ENCODE data around the gene KLHL6.

- TF ChIP-seq EP300 (IDR thresholded peaks at IDR 0.05) (no peak), POLR2A (IDR thresholded peaks at IDR 0.05) (no peak)
- TF ChIP-seq, protein P1, sequence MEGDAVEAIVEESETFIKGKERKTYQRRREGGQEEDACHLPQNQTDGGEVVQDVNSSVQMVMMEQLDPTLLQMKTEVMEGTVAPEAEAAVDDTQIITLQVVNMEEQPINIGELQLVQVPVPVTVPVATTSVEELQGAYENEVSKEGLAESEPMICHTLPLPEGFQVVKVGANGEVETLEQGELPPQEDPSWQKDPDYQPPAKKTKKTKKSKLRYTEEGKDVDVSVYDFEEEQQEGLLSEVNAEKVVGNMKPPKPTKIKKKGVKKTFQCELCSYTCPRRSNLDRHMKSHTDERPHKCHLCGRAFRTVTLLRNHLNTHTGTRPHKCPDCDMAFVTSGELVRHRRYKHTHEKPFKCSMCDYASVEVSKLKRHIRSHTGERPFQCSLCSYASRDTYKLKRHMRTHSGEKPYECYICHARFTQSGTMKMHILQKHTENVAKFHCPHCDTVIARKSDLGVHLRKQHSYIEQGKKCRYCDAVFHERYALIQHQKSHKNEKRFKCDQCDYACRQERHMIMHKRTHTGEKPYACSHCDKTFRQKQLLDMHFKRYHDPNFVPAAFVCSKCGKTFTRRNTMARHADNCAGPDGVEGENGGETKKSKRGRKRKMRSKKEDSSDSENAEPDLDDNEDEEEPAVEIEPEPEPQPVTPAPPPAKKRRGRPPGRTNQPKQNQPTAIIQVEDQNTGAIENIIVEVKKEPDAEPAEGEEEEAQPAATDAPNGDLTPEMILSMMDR (IDR thresholded peaks at IDR 0.05): no peak
These were observed 42.5 kb upstream of the KLHL6 start for GRCh38 chr3:183597959-183598358.

All from tibial nerve (tissue), 4 donors.